Dedifferentiated amniotic fluid mesenchymal stem cell (primary cell): ENCODE results near the gene TET2.
"Not testable (repeated sequence)": the region's sequence is repeated elsewhere in the genome, so short reads cannot be mapped to it uniquely, and the experiment has no call there.

Source experiments
- DNase-seq: peaks from one replicate; pipeline ENCODE4 v3.0.0-alpha.2; 2016; ENCODE audit errors: extremely low spot score

TET2 gene

DNA sequence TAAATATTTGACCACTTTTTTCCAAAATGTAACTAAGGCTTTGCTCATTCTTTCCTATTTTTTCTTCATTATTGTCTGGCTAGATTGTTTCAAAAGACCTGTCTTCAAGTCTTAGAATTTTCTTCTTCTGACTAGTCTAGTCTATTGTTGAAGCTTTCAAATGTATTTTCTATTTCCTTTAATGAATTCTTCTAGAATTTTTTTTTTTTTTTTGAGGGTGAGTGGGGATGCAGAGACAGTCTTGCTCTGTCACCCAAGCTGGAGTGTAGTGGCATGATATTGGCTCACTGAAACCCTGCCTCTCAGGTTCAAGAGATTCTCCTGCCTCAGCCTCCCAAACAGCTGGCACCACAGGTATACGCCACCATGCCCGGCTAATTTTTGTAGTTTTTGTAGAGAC, 141.4 kb downstream of the TET2 start:
- no peak for DNase-seq

DNA sequence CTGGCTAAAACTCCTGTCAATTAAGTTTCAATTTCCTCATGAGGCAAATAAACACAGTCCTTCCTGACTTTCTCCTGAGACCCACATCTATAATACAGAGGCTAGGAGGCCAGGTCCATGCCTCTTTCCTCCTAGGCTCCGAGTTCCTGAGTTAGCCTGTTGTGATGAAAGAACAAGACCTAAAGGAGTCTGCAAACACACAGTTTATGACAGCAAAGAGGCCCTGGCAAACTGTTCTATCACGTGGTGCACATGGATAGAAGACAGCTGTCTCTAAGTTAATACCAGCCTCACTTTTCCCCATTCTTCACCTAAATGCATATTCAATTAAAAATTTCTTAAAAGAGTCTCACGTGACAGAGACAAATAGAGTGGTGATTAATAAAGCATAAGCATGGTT, 145.2 kb downstream of the TET2 start:
- no peak for DNase-seq

DNA sequence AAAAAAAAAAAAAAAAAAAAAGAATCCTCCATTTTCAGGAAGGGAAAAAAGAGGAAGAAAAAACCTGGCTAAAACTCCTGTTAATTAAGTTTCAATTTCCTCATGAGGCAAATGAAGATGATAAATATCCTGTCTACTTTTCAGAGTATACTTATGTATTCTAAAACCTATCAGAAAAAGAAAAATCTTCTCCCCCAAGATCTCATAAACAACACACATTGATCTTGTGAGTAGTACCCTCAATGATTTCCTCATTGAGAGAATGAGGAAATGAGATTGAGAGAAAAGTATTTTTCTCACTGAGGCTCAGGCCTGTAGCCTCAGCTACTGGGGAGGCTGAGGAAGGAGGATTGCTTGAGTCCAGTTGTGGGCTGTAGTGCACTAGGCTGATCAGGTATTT, 146.7 kb downstream of the TET2 start:
- DNase-seq = no peak

DNA sequence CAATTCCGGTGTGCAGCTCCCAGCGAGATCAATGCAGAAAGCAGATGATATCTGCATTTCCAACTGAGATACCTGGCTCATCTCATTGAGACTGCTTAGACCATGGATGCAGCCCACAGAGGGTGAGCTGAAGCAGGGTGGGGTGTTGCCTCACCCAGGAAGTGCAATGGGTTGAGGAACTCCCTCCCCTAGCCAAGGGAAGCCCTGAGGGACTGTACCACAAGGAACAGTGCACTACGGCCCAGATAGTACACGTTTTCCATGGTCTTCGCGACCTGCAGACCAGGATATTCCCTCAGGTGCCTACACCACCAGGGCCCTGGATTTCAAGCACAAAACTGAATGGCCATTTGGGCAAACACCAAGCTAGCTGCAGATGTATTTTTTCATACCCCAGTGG, 150.0 kb downstream of the TET2 start:
- DNase-seq = no peak

DNA sequence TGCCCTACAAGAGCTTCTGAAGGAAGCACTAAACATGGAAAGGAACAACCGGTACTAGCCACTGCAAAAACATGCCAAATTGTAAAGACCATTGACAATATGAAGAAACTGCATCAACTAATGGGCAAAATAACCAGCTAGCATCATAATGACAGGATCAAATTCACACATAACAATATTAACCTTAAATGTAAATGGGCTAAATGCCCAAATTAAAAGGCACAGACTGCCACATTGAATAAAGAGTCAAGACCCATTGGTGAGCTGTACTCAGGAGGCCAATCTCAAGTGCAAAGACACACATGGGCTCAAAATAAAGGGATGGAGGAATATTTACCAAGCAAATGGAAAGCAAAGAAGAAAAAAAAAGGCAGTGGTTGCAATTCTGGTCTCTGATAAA, 152.4 kb downstream of the TET2 start:
- not testable (repeated sequence) for DNase-seq

DNA sequence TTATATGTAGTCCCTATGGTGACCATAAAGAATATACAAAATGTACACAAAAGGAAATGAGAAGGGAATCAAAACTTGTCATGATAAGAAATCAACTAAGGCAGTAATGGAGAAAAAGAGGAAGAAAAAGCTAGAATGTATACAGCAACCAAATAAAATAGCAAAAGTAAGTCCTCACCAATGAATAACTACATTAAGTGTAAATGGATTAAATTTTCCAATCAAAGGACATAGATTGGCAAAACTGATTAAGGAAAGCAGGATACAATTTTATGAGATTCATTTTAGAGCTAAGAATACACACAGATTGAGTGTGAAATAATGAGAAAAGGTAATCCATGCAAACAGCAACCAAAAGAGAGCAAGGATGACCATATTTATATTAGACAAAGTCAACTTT, 157.4 kb downstream of the TET2 start:
- DNase-seq = no peak

DNA sequence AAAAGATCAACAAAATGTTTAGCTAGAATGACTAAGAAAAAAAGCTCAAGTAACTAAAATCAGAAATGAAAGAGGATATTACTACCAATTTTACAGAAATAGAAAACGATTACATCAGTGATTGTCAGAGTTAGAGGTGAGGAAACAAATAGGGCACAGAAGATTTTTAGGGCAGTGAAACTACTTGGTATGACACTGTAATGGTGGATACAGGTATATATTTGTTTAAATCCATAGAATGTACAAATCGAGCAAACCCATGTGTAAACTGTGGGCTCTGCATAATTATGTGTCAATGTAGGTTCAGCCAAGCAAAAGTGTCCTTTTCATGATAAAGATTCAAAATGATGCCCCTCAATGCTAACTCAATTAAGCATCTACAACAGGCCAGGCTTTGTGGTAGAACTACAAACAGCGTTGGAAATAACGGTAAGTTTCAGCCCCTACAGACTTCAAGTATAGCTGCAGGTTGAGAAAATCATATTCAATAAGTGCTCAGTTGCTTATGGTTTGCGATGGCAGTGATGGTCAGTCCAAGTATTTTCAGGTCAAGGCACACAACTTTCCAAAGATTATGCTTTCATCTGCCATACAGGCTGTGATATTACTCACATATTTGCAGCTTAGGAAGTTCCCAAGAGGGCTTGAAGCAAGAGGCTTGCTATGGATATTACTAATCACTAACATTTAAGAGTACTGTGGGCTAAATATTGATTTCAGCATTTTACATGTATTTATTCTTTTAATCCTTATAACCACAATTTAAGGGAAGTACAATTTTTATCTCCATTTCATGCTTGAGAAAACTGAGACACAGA, 158.6 kb downstream of the TET2 start:
- DNase-seq = no peak

DNA sequence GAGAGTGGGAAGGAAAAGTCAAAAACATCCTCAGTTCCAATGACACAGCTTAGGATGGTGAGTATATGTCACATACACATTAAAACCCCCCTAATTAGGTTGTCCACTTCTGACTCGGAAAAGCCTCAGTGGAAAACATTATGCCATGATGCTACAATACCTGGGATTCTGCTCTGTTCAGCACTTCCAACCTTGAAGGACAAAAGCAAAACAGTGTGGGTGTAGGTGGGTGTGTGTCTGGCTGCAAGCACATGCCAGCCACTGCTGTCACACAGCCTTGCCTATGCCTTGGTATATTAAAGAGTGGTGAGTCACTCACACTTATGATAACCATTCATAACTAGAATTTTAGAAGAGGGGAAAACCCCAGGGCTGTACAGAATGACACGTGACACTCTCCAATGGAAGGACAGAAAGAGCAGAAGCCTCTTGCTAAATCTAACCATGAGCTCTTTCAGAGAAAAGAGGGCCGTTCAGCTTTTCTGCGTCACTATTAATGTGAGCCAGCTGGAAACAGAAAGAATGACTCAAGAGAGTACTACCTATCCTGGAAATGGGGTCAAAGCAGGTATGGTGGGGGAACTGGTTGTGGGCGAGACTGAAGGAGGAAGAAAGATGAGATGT, 159.6 kb downstream of the TET2 start:
- DNase-seq = no peak

DNA sequence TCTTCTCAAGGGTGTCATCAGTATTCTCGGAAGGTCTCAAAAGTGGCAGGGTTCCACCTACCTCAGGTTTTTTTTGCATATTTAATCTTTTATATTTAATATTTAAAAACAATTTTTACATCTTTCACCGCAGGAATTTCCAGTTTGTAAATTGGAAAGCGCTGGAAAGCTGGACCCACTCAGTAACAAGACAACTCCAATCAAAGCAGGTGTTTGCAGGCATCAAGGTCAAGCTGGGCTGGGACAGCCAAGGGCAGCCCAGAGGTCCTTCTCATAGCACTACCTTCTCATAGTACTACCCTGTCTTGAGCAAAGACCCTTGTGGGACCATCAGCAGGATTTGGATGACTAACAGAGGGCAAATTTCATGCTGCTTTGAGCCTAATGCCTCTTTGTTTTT, 160.1 kb downstream of the TET2 start:
- DNase-seq = no peak

DNA sequence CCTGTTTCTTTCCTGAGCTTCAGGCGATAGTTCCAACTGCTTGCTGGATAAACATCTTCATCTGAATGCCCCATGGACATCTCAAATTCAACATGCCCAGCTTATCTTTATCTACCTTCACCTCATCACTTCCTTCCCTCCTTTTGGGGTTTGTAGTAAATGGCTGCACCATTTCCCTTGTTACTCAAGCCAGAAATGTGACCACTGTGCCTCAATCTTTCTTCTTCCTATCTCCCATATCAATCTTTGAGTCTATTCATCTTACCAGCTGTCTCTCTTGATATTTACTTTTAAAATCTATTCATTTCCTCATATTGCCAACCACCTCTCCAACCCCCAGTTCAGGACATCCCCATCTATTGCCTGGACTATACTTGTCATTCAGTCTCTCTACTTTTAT, 171.8 kb downstream of the TET2 start:
- DNase-seq = no peak

DNA sequence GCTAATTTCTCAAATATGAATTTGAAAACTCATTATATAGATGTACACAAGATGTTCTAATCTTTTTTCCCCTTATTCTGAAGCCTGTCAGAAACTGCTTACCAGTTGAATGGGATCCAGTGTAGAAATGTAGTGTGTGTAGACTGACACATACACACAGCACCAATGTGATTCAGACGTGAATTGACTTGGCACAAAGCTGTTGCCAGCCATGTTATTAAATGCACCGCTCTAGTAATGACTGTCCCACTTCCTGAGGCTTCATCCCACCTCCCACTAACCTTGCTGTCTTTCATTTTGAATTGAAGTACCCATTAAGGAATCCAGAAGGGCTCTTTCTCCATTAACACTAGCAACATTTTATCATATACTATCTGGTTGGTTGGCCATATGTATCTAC, 180.5 kb downstream of the TET2 start:
- DNase-seq = no peak

DNA sequence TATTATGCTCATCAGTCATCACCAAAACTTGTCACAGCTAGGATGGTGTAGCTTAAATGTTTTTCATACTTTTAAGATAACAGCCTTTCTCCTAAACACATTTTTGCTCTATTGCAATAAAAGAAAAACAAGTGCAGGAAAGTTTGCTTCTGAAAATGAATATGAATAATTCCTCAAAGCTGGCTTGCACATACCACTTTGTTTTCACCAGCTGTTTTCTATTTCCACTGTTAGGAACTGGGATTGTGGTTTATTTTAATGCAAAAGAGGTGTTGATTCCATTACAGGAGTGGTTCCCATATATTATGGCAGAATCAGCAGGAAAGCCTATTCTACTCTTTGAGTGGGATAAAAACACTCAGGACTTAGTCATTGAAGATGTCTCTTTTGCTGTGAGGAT, 181.3 kb downstream of the TET2 start:
- no peak for DNase-seq

DNA sequence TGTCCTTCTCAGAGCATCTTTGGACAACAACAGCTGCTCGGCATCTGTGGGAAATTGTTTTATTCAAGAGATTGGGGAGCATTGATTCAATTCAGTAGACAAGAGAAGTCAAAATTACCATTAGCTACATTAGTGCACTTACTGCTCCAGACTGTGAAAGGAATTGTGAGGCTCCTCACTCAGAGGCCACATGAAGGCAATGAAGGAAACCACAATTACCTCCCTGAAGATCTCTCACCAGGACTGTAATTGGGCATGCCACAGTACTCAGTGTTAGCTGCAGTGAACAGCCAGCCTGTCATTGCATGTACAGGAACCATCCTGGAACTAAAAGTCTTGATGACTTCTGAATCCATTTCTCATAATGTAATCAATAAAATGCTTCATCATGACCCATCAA, 182.4 kb downstream of the TET2 start:
- DNase-seq = no peak
